Lower leg skin (tissue), 3 donors: Measurements from ENCODE around the gene ANAPC5.

Experiments used
- POLR2A ChIP-seq, 2 donors: fragments of 450-650 bp; IDR thresholded peaks; one replicate each; pipeline ENCODE4 v1.6.1; 2016 to 2017; ENCODE audit warnings: antibody characterized with exemption in 2 of 2, mild to moderate bottlenecking in 1 of 2, moderate library complexity in 1 of 2
- TF ChIP-seq, protein P1 (sequence below), 3 donors: fragments of 450-650 bp; IDR thresholded peaks; one replicate each; pipeline ENCODE4 v1.5.1; 2016; ENCODE audit warnings: antibody characterized with exemption in 3 of 3, mild to moderate bottlenecking in 3 of 3, moderate library complexity in 2 of 3

DNA sequence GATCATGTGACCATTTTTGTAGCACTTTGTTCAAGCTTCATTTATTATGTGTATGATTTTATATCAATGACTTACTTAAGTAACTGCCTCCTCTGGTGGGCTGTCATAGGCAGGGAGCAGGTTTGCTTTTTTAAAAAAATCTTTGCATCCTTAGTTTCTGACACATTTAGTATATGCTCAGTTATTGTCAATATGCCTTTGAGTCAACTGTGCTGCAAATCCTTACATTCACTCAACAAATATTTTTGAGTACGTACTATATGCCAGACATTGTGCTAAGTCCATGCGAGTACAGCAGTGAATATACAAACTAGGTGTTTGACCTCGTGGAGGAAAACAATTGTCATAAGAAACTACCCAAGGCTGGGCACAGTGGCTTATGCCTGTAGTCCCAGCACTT, 4.4 kb upstream of the ANAPC5 start:
- TF ChIP-seq POLR2A (IDR thresholded peaks at IDR 0.05), result no peak
- TF ChIP-seq, protein P1, sequence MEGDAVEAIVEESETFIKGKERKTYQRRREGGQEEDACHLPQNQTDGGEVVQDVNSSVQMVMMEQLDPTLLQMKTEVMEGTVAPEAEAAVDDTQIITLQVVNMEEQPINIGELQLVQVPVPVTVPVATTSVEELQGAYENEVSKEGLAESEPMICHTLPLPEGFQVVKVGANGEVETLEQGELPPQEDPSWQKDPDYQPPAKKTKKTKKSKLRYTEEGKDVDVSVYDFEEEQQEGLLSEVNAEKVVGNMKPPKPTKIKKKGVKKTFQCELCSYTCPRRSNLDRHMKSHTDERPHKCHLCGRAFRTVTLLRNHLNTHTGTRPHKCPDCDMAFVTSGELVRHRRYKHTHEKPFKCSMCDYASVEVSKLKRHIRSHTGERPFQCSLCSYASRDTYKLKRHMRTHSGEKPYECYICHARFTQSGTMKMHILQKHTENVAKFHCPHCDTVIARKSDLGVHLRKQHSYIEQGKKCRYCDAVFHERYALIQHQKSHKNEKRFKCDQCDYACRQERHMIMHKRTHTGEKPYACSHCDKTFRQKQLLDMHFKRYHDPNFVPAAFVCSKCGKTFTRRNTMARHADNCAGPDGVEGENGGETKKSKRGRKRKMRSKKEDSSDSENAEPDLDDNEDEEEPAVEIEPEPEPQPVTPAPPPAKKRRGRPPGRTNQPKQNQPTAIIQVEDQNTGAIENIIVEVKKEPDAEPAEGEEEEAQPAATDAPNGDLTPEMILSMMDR (IDR thresholded peaks at IDR 0.05), result no peak
